ENCODE measurements around the gene ERVV-1. TPM values are rescaled to one million over a fixed set of nuclear protein-coding genes. Genes with fewer than 3 reads are reported as not detected.

The ERVV-1 gene
- total RNA-seq, 3 donors from 2014 or later: not detected

DNA sequence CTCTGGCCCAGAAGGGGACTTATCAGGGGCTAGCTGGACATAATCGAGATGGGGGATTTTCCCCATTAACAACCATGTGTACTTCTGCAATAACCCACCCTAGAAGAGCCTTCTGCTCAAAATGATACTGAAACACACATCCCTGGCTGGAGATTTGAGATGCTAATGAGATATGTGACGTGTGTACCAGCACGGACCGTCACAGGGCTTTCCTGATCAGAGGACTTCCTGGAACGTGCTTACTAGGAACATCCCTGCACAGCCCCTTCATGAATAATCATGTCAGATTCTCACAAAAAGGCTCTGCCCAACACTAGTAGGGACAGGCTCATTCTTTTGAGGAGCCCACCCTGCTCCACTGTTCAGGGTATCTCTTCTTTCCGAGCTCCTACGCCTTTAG lies 6.5 kb upstream of the ERVV-1 start:
- Histone ChIP-seq H3K4me1 (no peaks in the 10 kb centered on the region), H3K4me3 (no peak overlapping the region), H3K9me3 (peaks cover 0 to 4% of the 10 kb centered on the region in 2 donors), H3K27me3 (no peaks in the 10 kb centered on the region), H3K36me3 (no peaks in the 10 kb centered on the region), H3K27ac (no peak overlapping the region)
- no peak for TF ChIP-seq CTCF (IDR thresholded peaks at IDR 0.05)
- no peak for TF ChIP-seq POLR2AphosphoS5 (IDR thresholded peaks at IDR 0.05)
- no peak for TF ChIP-seq POLR2A (IDR thresholded peaks at IDR 0.05)
- DNase-seq (ENCODE audit: low spot score in 2 of 2): no peak
- intact Hi-C loops (cut with DNase I; ENCODE audit: low total_unique reads): no loop called here

DNA sequence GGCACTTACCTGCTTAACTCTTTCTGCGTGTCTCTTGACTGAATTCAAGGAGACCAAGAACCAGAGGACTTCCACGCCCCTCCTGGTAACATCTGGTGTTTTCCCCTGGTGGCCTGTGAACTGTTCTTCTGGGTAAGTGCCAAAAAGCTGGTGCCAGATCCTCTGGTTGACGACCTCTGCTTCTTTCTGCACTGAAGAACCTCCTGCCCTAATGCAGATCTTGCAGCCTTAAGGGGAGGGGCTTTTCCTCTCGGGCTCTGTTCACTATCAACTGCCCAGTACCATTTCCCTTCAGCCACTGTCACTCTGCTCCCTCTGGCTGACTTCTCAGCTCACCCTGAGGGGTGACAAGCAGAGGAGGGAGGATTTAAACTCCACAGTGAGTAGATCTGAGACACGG lies 6.1 kb upstream of the ERVV-1 start:
- Histone ChIP-seq H3K27me3 (no peaks in the 10 kb centered on the region), H3K36me3 (no peaks in the 10 kb centered on the region), H3K9me3 (peaks cover 0 to 4% of the 10 kb centered on the region in 2 donors), H3K4me1 (no peaks in the 10 kb centered on the region), H3K27ac (no peak overlapping the region), H3K4me3 (no peak overlapping the region)
- DNase-seq (ENCODE audit: low spot score in 2 of 2): no peak
- no peak for TF ChIP-seq POLR2AphosphoS5 (IDR thresholded peaks at IDR 0.05)
- TF ChIP-seq CTCF (IDR thresholded peaks at IDR 0.05): no peak
- no peak for TF ChIP-seq POLR2A (IDR thresholded peaks at IDR 0.05)
- intact Hi-C loops (cut with DNase I; ENCODE audit: low total_unique reads): no loop called here

DNA sequence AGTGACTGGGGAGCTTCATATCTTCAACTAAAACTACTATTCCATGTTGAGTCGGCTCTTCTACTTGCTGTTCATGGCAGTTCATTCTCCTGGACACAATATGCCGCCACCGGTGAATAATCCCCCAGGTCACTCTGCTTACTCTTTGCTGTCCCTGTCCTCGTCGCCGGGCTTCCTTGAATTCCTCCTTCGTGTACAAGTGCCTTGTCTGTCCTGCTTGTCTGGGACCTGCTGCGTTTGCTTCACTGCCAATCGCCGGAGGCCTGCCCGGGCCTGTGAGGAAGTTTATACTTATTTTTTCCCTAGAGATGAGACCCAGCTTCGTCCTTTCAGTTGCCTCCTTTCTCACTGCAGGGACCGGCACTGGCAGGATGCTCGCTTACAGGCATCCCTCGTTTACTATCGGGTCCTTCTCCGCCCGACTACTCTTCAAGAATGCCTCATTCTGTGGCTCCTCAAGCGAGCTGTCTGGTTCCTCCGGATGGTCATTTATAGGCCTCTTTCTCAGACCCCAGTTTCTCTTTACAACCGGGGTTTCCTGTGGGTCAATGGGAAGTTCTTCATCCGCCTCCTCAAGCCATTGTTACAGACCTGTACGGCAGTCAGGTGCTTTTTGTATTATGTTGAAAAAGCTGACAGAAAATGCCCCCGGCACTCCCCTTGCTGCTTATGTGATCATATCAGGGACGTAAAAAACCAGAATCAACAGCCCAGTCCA lies 5.5 kb upstream of the ERVV-1 start:
- H3K27me3 ChIP-seq: no peaks in the 10 kb centered on the region
- intact Hi-C loops (cut with DNase I; ENCODE audit: low total_unique reads): no loop called here
- no peaks in the 10 kb centered on the region for H3K4me1 ChIP-seq
- H3K9me3 ChIP-seq: peaks cover 0 to under 1% of the 10 kb centered on the region in 2 donors
- TF ChIP-seq POLR2A (IDR thresholded peaks at IDR 0.05) (no peak), POLR2AphosphoS5 (IDR thresholded peaks at IDR 0.05) (no peak), CTCF (IDR thresholded peaks at IDR 0.05) (no peak)
- no peak overlapping the region for H3K4me3 ChIP-seq
- no peak overlapping the region for H3K27ac ChIP-seq
- H3K36me3 ChIP-seq: no peaks in the 10 kb centered on the region
- DNase-seq (ENCODE audit: low spot score in 2 of 2): no peak

DNA sequence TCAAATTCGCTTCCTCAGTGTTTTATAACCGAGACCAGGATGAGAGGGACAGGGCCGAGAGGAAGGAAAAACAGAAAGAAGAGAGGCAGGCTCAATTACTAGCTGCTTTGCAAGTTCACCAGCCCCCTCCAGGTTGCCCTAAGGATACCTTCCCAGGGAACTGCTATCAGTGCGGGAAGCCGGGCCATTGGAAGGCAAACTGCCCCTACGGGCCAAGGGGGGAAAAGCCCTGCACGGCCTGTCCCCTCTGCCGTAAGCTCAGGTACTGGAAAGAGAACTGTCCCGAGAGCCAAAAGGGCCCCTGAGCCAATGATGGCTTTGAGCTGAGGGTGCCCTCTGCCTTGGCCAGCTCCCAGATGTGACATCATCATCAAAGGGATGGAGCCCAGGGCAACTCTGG lies 3.2 kb upstream of the ERVV-1 start:
- no peaks in the 10 kb centered on the region for H3K27me3 ChIP-seq
- no peak for TF ChIP-seq POLR2A (IDR thresholded peaks at IDR 0.05)
- no peak for TF ChIP-seq POLR2AphosphoS5 (IDR thresholded peaks at IDR 0.05)
- TF ChIP-seq CTCF (IDR thresholded peaks at IDR 0.05): no peak
- no peak overlapping the region for H3K27ac ChIP-seq
- H3K9me3 ChIP-seq: no peaks in the 10 kb centered on the region
- no peak for DNase-seq (ENCODE audit: low spot score in 2 of 2)
- intact Hi-C loops (cut with DNase I; ENCODE audit: low total_unique reads): no loop called here
- H3K4me3 ChIP-seq: no peak overlapping the region
- H3K4me1 ChIP-seq: no peaks in the 10 kb centered on the region
- H3K36me3 ChIP-seq: no peaks in the 10 kb centered on the region

DNA sequence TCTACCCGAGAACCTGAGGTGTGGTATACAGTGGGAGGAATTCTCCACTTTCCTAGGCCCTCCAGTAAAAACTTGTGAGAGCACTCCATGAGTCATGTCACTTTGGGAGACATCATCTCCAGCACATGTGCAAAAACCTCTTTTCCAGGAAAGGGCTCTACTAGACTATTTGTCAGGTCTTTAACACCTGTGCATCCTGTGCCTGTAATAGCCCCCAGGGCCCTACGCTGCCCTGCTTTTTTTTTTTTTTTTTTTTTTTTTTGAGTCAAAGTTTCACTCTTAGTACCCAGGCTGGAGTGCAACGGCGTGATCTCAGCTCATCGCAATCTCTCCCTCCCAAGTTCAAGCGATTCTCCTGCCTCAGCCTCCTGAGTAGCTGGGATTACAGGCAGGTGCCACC lies 1.7 kb upstream of the ERVV-1 start:
- H3K4me1 ChIP-seq: no peaks in the 10 kb centered on the region
- H3K27ac ChIP-seq: no peak overlapping the region
- no peak for DNase-seq (ENCODE audit: low spot score in 2 of 2)
- TF ChIP-seq POLR2AphosphoS5 (IDR thresholded peaks at IDR 0.05): no peak
- TF ChIP-seq POLR2A (IDR thresholded peaks at IDR 0.05): no peak
- no peak for TF ChIP-seq CTCF (IDR thresholded peaks at IDR 0.05)
- H3K36me3 ChIP-seq: no peaks in the 10 kb centered on the region
- H3K9me3 ChIP-seq: no peaks in the 10 kb centered on the region
- no peak overlapping the region for H3K4me3 ChIP-seq
- H3K27me3 ChIP-seq: no peaks in the 10 kb centered on the region
- intact Hi-C loops (cut with DNase I; ENCODE audit: low total_unique reads): no loop called here

All from breast epithelium (tissue), 4 donors.